GM21360 (cell line): ENCODE data around the gene SOX6.
A peak's percentile ranks its signal among the peaks of the same experiment; 100 is the strongest.

Experiments used
- ATAC-seq: cut with Tn5 transposase; IDR thresholded peaks from one replicate; pipeline ENCODE4 v1.9.1; 2021; ENCODE audit warnings: mild to moderate bottlenecking, moderate library complexity; ENCODE audit not compliant: unreplicated experiment

Gene SOX6

DNA sequence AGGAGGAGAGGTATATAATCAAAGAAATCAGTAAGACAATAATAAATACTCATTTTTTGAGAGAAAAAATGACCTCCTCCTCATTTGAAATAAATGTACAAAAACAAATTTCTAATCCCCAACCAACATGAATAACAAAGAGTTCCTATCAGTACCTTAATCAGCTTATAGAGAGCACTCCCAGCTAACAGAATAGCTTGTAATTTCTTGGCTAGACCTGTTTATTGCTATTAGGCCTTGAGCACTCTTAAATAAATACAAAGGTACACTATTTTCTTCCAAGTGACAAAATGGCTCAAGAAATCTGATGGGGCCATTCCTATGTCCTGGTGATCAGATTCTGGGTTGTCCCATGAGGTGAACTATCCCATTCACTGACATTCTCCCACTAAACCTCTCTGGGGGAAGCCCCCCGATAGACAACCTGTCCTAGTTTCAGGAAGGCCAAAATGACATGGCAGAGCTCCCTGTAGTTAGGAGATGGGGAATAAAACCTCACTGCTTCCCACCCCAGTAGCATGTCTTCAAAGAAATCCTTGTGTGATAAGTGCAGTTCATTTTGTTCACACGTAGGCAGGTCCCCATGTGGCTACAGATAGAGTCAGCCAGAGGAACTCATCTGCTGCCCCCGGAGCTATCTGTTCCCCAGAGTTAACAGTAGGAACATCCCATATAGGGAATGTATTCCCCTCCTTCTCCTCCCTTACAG, 385.7 kb downstream of the SOX6 start:
- ATAC-seq, result no peak

DNA sequence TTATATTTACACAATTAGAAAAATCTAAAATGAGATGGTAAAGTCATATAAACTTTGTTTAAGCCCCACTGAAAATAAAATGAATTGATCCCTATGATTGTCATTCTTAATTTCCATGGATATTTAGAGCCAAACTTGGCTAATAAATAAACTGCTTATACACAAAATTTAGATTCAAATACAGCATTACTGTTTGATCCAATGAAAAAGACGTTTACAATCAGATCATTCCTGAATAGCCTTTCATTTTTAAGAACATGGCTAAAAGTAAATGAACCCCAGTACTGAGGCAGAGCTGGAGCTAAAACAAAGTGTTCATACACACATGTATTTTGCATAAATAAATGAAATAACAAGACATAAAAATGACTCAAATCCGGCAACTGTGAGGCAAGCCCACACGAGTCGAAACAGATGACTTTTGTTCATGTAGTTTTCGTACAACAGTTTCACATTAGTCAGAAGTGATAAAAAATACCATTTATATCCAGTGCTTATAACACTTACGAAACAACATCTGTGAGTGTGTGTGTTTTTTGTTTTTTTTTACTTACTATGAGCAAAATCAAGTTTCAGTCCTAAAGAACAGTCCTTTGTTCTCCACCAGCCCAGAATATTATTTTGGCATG, 386.5 kb downstream of the SOX6 start:
- peak; percentile 43 for ATAC-seq

DNA sequence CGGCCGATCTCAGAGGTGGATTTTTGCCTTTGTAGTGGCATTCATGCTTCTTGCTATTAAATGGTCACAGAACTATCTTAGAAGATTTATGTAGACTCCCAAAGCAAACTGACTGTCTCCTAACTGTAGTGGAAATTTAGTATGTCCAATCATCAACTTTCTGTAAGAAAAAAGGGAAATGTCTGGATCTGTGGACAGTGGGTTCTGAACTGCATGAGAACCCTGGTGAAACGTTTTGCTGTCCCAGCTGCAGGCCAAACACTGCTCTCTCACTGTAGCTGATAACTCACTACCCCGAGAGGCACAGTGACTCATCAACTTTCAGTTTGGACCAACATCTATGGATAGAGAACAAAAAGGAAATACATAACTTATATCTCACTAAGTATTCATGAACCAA, 387.1 kb downstream of the SOX6 start:
- peak; percentile 55 for ATAC-seq

DNA sequence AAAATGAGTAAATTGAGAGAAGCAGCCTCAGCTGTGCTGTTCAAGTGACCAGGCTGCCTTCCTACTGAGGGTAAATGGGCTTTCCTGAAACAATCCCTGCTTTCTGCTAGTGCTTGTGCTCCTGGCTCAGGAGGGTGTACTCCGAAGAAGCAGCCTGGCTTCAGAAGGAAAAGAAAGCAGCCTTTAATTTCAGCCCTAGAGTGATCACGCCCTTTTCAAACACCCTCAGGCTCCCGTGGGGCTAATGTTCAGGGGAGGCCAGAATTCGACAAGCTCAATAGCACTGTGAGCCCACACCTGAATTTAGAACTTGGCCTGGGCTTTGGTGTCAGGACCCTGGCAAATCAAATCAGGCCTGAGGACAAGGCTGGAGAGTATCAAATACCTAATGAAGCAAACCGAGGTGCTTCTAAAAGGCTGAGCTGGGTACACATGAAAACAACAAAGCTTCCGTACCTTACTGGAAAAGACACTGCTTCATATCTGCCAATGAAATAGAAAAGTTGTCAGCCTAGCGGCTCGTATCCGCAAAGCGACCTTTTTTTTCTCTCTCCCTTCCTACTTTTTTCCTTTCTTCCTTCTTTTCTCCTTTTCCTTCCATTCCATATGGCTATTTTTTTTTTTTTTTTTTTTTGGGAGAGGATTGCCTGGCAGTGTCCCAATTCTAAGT, 387.8 kb downstream of the SOX6 start:
- ATAC-seq, result no peak

DNA sequence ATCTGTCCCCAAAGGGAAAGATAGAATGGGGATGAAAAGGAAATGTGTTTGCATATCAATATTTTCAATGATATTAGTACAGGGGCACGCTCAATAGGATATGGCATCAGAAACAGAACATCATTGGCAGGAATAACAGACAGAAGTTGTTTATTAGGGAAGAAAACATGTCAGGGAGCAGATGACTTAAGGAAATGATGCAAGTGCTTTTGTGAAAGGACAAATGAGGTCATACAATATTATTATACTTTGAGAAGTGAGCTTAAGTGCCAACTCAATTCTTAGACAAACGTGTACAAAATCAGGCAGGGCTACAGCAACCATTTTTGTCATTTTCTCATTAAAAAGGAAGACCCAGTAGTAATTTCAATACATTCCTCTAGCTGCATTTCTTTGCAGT, 388.4 kb downstream of the SOX6 start:
- no peak for ATAC-seq

DNA sequence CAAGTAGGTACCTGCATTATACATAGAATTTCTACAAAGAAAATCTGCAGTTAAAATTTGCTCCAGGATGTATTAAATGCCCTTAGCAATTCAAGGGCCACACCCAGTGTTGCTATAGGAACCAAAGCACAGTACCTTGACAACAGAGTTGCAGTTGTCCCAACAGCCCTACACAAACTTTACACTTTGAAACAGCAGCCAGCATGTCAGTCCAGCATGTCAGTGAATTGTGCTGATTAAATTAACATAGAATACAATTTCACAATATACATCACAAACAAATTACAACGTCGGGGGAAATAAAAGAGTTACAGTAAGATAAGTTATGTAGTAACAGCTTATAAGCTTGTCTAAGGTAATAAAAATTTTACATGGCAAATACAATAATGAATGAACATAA, 389.2 kb downstream of the SOX6 start:
- ATAC-seq, result no peak

DNA sequence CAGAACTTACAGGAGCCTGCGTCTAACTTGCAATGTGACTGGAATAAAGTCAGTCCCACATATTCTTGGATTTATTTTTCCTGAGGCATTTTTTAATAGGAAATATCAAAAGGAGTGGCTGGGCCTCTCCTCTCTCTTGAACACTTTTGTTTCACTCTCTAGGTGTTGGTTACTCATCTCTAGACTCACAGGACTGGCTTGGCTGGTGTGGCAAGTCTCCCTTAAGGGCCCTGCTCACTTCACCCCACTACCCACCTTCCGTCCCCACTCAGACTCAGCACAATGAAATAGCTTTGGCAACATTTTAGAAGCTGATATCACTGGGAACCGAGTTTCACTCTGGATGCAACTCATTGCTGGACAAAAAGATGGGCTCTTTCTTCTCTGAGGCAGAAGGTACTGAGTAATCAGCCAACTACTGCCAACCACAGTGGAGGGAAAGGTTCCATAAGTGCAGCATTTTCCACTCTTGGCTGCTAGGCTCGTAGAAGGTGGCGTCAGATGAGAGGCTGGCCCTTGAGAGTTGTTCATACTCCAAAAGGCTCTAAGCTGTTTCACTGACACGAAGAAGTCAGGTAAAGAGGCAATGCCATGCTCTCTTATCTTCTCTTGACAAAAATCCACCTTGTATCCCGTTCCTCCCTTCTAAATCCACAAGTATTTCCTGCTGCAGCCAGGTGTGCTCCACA, 390.6 kb downstream of the SOX6 start:
- no peak for ATAC-seq

DNA sequence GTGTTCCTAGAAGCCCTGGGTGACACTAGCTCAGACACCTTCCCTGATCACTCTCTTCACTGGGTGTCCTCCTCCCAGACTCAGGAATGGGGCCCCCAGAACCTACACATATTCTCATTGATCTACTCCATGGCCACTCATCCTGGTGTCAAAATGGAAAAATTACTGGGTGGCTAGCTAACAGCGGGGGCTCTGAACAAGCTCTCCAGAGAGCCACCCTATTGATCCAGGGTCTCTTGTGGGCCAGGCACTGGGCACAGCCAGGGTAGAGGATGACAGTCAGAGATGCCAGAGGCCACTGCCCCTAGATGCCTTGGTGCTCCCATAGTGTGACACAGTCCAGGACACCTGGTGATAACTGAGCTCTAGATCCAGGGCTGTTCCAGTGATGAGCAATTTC, 393.1 kb downstream of the SOX6 start:
- ATAC-seq, result no peak

DNA sequence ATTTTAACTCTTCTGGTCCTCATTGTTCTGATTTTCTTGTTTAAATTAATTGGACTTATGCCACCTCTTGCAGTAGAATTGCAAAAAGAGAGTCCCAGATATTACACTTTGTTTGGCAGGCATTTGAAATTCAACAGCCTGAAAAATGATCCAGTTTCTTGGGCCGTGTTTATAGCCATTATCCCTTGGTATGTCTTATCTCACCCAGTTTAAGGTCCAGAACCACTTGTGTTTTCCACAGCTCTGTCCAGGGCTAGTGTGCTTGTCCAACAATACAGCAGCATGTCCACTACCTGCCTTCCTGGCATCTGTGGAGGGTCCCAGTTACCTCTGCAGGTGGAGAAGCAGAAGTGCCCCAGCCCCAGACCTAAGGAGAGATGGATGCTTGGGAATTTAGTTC, 397.4 kb downstream of the SOX6 start:
- ATAC-seq, result no peak

DNA sequence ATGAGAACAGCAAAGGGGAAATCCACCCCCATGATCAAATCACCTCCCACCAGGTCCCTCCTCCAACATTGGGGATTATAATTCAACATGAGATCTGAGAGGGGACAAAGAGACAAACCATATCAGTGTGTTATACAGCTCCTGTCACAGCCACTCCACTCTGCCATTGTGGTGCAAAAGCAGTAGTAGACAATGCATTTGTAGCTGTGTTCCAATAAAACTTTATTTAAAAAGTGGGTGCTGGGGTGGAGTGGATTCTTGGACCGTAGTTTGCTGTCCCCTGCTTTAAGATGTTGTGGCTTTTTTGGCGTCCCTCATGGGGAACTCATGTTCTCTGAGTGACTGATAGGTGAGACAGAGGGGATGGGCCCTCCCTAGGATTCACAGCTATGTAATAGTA, 399.1 kb downstream of the SOX6 start:
- no peak for ATAC-seq

DNA sequence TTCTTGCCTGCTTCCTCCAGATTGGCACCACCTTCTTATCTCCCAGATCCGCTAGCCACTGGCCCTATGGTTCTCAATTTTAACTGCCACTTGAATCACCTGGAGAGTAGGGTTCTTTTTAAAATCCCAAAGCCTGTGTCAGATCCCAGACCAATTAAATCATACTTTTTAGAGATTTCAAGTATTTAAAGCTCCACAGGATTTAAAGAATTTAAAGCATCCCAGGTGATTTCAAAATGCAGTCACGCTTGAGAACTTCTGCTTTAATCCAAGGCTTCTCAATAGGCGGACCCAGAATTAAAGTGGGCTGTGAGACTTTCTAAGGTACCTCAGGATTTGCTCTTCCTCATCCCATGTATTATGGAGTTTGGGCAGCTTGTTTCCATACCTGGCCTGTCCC, 400.0 kb downstream of the SOX6 start:
- ATAC-seq, result no peak

DNA sequence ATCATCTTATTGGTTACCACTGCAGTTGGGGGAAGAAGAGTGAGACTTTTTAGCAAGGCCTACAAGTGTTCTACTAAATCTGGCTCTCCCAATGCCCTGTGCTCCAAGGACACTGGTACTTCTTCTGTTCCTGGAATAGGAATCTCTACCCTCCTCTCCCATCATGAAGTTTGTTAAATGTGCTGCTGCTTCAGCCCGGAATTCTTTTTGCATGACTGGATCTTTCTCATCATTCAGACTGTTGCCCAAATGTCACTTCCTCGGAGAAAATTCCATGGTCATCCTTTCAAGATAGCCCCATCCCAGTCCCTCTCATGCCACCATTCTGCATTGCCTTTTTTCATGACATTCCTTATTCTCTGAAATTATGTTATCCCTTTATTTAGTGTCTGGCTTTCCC, 400.8 kb downstream of the SOX6 start:
- ATAC-seq, result no peak

DNA sequence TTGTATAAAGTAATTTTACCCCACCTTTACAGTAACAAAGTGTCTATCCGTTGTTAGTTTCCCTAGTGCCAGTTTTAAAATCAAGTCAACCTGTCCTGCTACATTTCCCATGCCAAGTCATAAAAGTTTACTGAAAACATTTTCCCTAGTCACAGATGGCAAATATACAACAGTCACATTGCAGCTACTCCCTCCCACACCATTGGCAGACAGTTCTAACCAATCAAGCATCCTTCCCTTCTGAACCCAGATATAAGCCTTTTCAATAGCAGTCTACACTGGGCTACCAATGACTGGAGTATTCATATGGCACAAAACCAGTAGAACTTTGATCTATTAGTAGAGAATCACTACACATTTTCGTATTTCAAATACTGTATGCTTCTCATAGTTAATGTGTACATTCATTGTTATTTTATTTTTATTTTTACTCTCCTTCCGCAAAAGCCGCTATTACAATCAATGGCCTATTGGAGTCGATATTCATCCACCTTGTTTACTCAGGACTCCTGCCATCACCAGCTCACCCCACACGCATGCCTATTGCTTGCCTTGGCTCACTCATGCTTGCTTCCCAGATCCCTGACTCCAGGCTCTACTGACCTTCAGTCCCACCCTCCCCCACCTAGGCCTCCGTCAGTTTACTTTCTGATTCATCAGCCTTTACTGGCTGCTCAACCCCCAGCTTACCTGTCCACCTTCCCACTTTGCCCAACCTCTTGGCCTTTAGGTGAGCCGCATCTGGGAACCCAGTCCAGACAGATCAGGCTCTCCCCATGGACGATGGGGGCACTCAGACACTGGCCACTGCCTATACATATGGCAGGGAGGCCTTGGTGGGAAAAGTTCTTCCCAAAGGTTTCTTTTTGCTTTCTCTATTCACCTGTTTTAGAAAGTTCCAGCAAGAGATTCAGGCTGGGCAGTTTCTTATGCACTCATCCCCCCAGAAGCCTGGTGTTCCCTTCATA, 408.4 kb downstream of the SOX6 start:
- ATAC-seq, result no peak

DNA sequence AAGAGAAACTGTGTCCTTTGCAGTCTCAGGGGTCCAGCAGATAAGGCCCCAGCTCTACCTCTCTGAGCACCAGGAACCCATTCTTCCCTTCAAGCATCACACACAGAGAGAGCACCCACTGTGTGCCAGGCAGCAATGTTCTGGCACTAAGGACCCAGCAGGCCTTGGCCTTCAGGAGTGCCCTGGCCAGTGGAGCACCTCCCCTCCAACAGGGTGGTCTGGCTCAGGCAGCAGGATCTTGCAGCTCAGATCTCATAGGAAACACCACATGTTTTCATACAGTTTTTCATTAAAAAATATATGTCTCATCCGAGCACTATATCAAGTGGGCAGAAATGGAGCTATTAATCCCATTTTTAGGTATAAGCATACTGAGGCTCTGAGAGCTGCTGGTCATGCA, 410.6 kb downstream of the SOX6 start:
- no peak for ATAC-seq

DNA sequence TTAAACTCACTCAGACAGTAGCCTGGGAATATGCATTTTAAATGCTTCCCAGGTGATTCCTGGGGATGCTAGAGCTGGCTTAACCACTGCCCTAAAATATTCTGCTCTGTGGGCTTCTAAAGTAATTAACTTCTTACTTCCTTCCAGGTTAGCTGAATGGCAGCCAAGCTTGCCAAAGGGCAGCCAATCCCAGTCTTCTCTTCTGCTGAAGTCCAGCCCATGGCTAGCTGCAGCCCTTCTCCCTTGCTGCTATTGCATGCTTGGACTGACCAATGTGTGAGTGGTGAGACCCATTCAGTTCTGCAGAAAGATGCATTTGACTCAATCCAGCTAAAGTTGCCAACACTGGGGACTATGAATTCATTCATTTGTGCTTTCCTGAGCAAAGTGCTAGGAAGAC, 411.9 kb downstream of the SOX6 start:
- no peak for ATAC-seq

DNA sequence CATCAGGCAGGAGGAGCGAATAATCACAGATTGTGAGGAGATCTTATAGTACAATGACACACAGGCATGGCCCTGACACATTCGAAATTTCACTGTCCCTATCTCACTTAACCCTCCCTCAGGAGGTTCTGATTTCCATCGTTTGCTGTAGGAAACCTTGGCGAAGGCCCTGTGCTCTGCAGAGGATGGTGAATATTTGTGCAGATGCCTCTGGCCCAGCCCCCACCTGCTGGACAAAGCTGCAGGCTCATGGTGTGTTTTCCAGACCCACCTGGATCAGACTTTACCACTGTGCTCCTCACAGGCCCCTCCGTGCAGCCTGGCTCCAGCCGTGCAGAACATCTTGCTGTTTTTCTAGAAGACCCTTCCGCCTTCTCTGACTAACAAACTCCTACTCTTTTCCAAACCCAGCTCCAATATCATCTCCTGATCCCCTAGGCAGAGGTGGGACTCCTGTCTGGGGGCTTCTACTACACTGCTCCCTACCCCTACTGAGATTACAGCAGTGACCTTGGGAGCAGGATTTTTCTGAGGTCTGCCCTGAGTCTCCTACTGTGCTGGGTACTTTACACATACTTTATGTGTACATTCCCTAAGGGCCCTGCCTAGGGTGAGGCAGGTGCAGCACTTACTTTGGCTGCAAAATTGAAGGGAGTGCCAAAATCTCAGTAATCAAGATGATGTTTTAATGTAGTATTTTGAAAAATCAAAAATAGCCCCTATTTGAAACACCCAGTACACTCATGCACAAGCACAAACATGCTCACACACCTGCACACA, 412.7 kb downstream of the SOX6 start:
- no peak for ATAC-seq

DNA sequence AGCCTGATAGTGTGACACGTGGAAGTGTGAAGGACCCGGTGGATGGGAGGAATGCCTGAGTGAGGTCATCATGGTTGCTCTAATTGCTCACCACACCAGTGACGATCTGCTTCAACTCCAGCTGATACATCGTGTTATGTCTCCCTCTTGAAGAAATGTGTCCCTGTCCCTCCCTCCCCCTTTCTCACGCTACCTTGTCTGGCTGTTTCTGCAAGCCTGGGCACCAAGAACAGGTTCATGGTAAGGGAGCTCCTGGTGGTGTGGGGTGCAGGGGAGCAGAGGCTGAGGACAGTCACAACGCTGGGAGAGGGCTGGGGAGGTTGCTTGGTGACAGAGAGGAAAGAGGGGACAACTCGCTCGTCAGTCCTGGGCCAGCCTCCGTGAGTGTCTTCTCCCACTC, 413.4 kb downstream of the SOX6 start:
- ATAC-seq, result no peak

DNA sequence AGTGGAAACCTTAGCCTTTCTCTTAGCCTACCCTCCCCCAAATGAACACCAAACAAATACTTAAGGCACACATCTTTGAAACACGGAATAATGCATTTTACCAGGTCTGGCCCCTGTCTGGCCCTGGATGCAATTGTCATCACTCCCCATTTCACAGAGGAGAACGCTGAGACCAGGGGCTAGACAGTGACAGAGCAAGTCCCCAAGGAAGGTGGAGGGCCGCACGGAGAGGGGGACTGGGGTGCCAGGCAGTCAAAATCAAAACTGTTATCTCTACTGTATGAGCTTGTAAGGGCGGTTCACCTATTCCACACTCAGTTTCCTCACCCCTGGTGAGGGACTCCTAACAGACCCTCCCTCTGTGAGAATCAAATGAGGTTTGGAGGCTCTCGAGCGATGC, 414.2 kb downstream of the SOX6 start:
- ATAC-seq, result no peak

DNA sequence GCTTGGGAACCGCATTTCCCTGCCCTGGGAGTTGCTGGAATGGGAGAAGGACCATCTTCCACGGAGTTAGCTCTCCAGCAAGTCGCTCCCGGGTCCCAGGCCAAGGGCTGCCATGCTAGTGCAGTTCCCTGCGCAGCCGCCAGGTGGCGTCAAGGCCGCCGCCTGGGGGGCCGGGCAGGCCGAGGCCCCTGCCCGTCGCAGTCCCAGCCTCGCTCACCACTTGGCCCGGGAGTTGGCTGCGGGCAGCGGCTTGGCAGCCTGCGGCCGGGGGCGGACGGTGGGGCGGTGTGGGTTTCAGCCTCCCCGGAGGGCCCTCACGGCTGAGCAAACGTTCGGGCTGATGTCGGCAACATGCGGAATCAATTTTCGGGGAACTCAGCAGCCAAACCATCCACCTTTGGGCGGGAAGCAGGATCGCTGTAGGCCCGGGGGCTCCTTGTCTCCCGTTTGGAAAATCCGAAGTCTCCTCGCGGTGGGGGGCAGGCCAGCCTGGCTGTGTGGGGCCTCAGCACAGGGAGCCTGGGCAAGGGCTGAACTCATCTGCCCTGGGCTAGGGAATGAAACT, 415.1 kb downstream of the SOX6 start:
- peak; percentile 64 for ATAC-seq
